Stimulated activated naive CD8-positive, alpha-beta T cell treated with anti-CD3 and anti-CD28 coated beads, Interleukin-15, Interleukin-2, amounts not matched to agents 100 ng/mL and 50 ng/mL, for 24 hours (primary cell): ENCODE results near the gene SYNC.
"Not testable (repeated sequence)": the region's sequence is repeated elsewhere in the genome, so short reads cannot be mapped to it uniquely, and the experiment has no call there.

ENCODE experiments used
- H3K27ac Mint-ChIP-seq: one replicate; pipeline ENCODE4 v1.8.0; 2021; ENCODE audit warnings: mild to moderate bottlenecking, mixed read lengths
- H3K27me3 Mint-ChIP-seq: one replicate; pipeline ENCODE4 v1.8.0; 2021; ENCODE audit warnings: mixed read lengths
- H3K36me3 Mint-ChIP-seq: one replicate; pipeline ENCODE4 v1.8.0; 2021; ENCODE audit warnings: low read depth, mixed read lengths
- H3K4me1 Mint-ChIP-seq: one replicate; pipeline ENCODE4 v1.8.0; 2021; ENCODE audit warnings: low read depth, mixed read lengths
- H3K4me3 Mint-ChIP-seq: one replicate; pipeline ENCODE4 v1.8.0; 2021; ENCODE audit warnings: mild to moderate bottlenecking, mixed read lengths
- H3K9me3 Mint-ChIP-seq: one replicate; pipeline ENCODE4 v1.8.0; 2021; ENCODE audit warnings: mixed read lengths

Gene SYNC

DNA sequence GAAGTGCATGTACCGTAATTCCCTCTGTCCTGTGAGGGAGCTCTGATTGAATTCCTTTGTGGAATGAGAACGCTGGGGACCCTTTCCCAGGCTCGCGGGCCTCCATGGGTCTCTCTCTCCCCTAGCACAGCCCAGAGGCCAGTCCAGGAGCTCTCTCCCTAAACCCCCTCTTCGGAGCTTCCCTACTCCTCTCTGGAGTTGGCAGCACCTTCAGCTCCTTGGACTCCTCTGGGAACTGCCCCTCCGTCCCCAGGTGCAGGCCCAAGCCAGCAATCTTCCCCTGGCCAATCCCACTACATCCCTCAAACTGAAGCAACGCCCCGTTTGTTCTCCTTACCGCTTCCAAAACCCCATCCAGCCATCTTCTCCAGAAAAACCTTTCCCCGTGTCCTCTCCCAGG, 10.5 kb upstream of the SYNC start:
- H3K27me3 Mint-ChIP-seq = no peaks in the 10 kb centered on the region
- no peaks in the 10 kb centered on the region for H3K36me3 Mint-ChIP-seq
- H3K4me1 Mint-ChIP-seq = peaks cover 5% of the 10 kb centered on the region
- H3K9me3 Mint-ChIP-seq = no peaks in the 10 kb centered on the region
- no peak overlapping the region for H3K27ac Mint-ChIP-seq
- H3K4me3 Mint-ChIP-seq = no peak overlapping the region

GRCh38 chr1:32711221-32711620, 8.7 kb upstream of the SYNC start:
- H3K4me1 Mint-ChIP-seq, H3K27me3 Mint-ChIP-seq, H3K36me3 Mint-ChIP-seq, H3K27ac Mint-ChIP-seq, H3K9me3 Mint-ChIP-seq, H3K4me3 Mint-ChIP-seq: not testable (repeated sequence)

DNA sequence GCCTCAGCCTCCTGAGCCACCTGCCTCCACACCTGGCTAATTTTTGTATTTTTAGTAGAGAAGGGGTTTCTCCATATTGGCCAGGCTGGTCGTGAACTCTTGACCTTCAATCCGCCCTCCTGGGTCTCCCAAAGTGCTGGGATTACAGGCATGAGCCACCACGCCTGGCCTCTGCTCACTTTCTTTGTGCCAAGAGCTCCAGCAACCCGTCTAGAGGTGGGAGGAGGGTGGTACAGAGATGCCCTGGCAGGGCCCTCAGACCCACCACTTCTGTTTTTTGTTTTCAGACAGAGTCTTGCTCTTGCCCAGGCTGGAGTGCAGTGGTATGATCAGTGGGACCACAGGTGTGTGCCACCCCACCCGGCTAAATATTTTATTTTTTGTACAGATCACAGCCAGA, 6.9 kb upstream of the SYNC start:
- Mint-ChIP-seq H3K27me3 (peaks cover 12% of the 10 kb centered on the region), H3K9me3 (no peaks in the 10 kb centered on the region), H3K4me1 (peaks cover 5% of the 10 kb centered on the region), H3K36me3 (no peaks in the 10 kb centered on the region), H3K27ac (no peak overlapping the region), H3K4me3 (no peak overlapping the region)

DNA sequence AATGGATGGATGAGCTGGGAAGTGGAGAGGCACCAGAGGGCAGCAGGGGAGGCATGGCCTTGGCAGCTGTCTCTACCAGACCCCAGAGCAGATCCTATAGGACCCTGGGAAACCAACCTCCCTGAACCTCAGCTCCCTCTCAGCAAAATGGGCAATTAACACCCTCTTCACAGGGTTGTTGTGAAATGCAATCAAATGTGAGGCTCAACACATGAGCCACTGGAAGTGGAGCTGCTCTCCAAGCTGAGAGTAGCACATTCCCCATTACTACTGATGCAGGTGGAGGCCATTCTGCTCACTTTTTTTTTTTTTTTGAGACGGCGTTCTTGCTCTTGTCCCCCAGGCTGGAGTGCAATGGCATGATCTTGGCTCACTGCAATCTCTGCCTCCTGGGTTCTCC, 6.5 kb upstream of the SYNC start:
- Mint-ChIP-seq H3K4me1 (peaks cover 5% of the 10 kb centered on the region), H3K4me3 (no peak overlapping the region), H3K27ac (no peak overlapping the region), H3K36me3 (no peaks in the 10 kb centered on the region), H3K27me3 (peaks cover 15% of the 10 kb centered on the region), H3K9me3 (no peaks in the 10 kb centered on the region)

DNA sequence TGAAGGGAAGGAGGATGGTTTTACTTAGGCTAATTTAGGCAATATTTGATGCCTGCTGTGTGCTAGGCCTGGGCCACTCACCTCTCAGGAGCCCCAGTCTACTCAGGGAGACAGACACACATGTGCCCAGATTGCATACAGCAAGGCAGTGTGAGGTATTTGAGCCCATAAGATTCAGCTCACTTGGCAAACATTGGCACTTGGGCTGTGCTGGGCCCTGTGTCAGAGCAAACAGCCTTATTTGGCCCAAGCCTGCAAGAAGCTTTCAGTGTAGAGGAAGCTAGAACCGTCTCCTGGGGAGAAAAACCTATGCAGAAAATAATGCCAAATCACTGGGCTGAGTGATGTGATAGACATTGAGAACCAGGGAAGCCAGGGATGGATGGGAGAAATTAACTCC, 3.9 kb upstream of the SYNC start:
- Mint-ChIP-seq H3K4me1 (peaks cover 11% of the 10 kb centered on the region), H3K9me3 (no peaks in the 10 kb centered on the region), H3K27ac (no peak overlapping the region), H3K36me3 (no peaks in the 10 kb centered on the region), H3K27me3 (peaks cover 30% of the 10 kb centered on the region), H3K4me3 (no peak overlapping the region)

- H3K36me3 Mint-ChIP-seq = no peaks in the 10 kb centered on the region
- H3K27ac Mint-ChIP-seq = no peak overlapping the region
- peaks cover 11% of the 10 kb centered on the region for H3K4me1 Mint-ChIP-seq
- peaks cover 36% of the 10 kb centered on the region for H3K27me3 Mint-ChIP-seq
- H3K4me3 Mint-ChIP-seq = no peak overlapping the region
- H3K9me3 Mint-ChIP-seq = no peaks in the 10 kb centered on the region
These were observed 2.9 kb upstream of the SYNC start for GRCh38 chr1:32705516-32705915.

DNA sequence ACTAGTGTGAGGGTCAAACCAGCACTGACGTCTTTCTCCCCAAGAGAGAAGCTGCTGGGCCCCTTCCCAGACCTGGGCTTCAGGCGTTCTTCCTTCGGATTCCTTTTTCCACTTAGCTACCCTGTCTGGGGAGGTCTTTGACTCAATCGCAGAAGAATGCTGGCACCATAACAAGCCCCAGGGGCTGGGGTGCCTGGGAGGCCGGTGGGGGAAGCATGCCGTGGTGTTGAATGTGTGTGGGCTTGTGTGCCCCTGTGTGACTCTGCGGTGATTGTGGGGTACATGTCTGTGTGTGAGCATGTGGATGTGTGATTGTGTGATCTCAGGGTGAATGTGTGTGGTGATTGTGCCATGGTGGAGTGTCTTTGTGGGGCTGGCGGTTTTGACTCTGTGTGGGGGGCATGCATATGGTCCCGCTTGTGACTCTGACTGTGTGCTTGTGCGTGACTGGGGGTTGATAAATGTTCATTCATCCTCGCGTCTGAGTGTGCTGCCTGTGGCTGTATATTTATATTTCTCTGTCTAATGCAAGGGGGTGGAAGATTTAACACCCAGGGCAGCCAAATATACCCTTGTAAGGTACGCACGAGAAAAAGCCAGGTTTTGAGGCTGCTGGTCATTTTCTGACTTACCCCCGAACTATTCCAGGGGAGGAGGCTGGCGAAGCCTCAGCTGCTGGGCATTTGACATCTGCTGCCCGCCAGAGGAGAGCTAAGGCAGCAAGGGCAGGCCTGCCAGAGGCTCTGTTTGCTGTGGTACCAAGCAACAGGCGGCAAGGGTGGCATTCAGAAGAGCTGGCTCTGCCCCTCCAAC, 1.1 kb upstream of the SYNC start:
- Mint-ChIP-seq H3K27ac (no peak overlapping the region), H3K4me3 (peak overlapping the region; percentile 1), H3K4me1 (peaks cover 11% of the 10 kb centered on the region), H3K36me3 (no peaks in the 10 kb centered on the region), H3K27me3 (peaks cover 40% of the 10 kb centered on the region), H3K9me3 (no peaks in the 10 kb centered on the region)

- peak overlapping the region; percentile 60 for H3K4me3 Mint-ChIP-seq
- H3K4me1 Mint-ChIP-seq = peaks cover 11% of the 10 kb centered on the region
- H3K9me3 Mint-ChIP-seq = no peaks in the 10 kb centered on the region
- no peaks in the 10 kb centered on the region for H3K36me3 Mint-ChIP-seq
- H3K27ac Mint-ChIP-seq = no peak overlapping the region
- peaks cover 40% of the 10 kb centered on the region for H3K27me3 Mint-ChIP-seq
These were observed 495 bp downstream of the SYNC start for GRCh38 chr1:32701951-32702598.

DNA sequence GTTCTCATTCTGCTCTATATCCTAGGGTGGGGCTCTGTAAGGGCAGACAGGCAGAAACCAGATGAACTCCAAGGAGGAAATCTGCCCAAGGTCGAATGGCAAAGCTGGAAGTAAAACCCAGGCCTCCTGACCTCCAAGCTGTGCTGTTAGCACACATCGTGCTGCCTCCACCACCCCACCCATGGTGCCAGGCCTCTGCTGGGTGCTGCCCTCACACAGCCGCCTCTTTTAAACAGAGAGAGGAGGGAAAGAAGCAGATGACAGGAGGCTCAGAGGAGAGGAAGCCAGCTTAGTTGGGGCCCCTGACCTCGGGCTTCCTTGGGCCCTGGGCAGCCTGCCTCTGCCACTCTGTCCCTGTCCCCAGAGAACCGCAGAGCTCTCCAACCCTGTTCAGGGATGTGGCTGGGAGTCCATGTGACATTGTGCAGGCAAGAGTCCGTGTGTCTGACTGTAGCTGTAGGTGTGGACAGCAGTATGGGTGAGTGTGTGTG, 1.1 kb downstream of the SYNC start:
- Mint-ChIP-seq H3K27ac (no peak overlapping the region), H3K27me3 (peaks cover 40% of the 10 kb centered on the region), H3K9me3 (no peaks in the 10 kb centered on the region), H3K4me1 (peaks cover 11% of the 10 kb centered on the region), H3K36me3 (no peaks in the 10 kb centered on the region), H3K4me3 (no peak overlapping the region)

- H3K36me3 Mint-ChIP-seq, H3K9me3 Mint-ChIP-seq, H3K4me1 Mint-ChIP-seq, H3K27ac Mint-ChIP-seq, H3K4me3 Mint-ChIP-seq: not testable (repeated sequence)
- H3K27me3 Mint-ChIP-seq = peaks cover 14% of the 10 kb centered on the region
These were observed 5.6 kb downstream of the SYNC start for GRCh38 chr1:32696996-32697395.

GRCh38 chr1:32696041-32696440, 6.5 kb downstream of the SYNC start:
- no peak overlapping the region for H3K4me3 Mint-ChIP-seq
- H3K27me3 Mint-ChIP-seq = peaks cover 5% of the 10 kb centered on the region
- no peaks in the 10 kb centered on the region for H3K36me3 Mint-ChIP-seq
- H3K4me1 Mint-ChIP-seq = no peaks in the 10 kb centered on the region
- H3K9me3 Mint-ChIP-seq = no peaks in the 10 kb centered on the region
- H3K27ac Mint-ChIP-seq = no peak overlapping the region

DNA sequence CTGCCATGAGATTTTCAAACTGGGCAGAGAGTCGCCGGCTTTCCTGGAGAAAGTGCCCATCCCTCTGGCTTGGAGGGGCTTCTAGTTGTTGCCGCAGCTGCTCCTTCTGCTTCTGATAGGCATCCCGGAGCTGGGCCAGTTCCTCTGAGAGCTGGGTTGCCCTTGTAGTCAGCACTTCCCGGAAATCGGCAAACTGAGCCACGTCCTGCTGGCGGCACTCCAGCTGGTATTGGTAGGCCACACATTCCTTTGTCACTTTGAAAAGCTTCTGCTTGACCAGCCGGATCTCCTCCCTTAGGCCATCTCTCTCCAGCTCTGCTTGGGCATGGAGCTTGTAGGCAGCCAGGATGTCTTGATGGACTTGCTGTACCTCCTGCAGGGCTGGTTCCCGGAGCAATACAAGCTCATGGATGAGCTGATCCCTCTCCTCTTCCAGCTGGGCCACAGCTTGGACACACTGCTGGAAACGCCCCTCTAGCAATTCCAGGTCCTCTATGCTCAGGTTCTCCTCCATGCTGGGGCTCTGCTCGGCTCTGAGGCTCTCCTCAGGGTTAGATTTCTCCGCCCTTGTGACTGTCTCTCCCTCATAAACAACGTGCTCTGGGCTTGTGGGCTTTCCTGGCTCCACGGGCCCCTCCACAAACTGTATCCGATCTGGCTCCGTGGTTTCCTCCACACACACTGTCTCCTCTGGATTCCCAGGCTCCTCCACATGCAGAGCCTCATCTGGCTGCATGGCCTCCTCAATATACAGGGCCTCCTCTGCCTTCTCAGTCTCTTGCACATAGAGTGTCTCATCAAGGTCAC, 7.3 kb downstream of the SYNC start:
- Mint-ChIP-seq H3K4me3 (no peak overlapping the region), H3K27me3 (peaks cover 3% of the 10 kb centered on the region), H3K9me3 (no peaks in the 10 kb centered on the region), H3K27ac (no peak overlapping the region), H3K4me1 (no peaks in the 10 kb centered on the region), H3K36me3 (no peaks in the 10 kb centered on the region)

GRCh38 chr1:32693455-32694174, 9.0 kb downstream of the SYNC start:
- Mint-ChIP-seq H3K4me1 (no peaks in the 10 kb centered on the region), H3K4me3 (no peak overlapping the region), H3K27me3 (no peaks in the 10 kb centered on the region), H3K36me3 (no peaks in the 10 kb centered on the region), H3K9me3 (no peaks in the 10 kb centered on the region), H3K27ac (no peak overlapping the region)

- Mint-ChIP-seq H3K9me3 (no peaks in the 10 kb centered on the region), H3K4me3 (no peak overlapping the region), H3K4me1 (peaks cover 11% of the 10 kb centered on the region), H3K27ac (no peak overlapping the region), H3K27me3 (no peaks in the 10 kb centered on the region), H3K36me3 (peaks cover 37% of the 10 kb centered on the region)
These were observed 16.2 kb downstream of the SYNC start for GRCh38 chr1:32686387-32686786.
